ENCODE results near the gene MKI67. TPM values are rescaled to one million over a fixed set of nuclear protein-coding genes. Genes with fewer than 3 reads are reported as not detected.

MKI67 gene
- total RNA-seq, 1 donor, result 1.8 TPM

DNA sequence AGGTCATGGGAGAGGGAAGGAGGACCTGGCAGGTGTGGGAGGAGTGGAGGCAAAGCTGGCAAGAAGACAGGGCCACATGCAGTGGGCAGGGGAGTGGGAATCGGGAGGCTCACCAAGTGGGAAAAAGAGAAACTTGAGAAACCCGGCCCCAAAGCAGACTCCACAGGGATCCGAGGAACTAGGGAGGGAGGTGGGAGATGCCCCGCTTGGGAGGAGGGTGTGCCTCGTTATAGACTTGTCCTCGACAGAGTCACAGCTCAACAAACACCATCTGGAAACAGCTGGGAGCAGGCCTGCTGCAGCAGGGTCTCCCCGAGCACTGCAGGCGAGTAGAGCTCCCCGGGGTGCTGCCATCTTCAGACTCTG is 54.8 kb downstream of the MKI67 start:
- H3K9me3 ChIP-seq (ENCODE audit: low read depth, low read length), result no peaks in the 10 kb centered on the region
- H3K4me3 ChIP-seq (ENCODE audit: low read length), result no peak overlapping the region
- H3K27me3 ChIP-seq (ENCODE audit: insufficient read depth, low read length), result no peaks in the 10 kb centered on the region
- H3K4me1 ChIP-seq (ENCODE audit: insufficient read depth, low read length), result peaks cover 10% of the 10 kb centered on the region

DNA sequence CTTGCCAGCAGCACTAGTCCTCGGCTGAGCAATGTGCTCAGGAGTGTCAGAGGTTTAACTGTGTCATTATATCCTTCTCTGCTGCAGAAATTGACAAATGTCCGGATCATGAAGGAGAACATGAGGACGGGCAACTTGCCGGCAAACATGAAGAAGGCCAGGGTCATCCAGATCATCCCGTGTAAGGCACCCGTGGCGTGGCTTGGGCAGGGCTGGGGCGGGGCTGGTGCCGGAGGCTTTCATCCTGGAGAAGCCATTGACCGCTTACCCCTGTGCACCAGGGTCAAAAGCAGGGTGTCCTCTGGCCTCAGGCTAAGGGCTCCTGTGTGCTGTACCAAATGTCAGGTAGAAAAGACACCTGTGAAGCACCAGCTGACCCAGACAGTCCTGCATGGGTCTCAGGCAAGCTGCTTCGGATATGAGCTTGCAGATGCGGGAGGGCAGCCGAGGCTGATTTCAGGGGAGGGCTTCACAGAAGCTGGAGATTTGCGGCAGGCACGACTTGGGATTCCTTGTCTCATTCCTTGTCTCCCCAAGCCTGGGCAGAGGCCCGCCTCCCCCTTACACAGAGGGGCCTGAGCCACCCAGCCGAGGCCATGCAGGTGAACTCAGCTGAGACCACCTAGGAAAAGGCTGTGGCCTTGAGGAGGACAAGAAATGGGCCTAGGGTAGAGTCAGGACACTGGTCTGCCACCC is 55.4 kb downstream of the MKI67 start:
- Histone ChIP-seq H3K27me3 (ENCODE audit: insufficient read depth, low read length) (no peaks in the 10 kb centered on the region), H3K4me1 (ENCODE audit: insufficient read depth, low read length) (peaks cover 15% of the 10 kb centered on the region), H3K4me3 (ENCODE audit: low read length) (no peak overlapping the region), H3K9me3 (ENCODE audit: low read depth, low read length) (no peaks in the 10 kb centered on the region)

DNA sequence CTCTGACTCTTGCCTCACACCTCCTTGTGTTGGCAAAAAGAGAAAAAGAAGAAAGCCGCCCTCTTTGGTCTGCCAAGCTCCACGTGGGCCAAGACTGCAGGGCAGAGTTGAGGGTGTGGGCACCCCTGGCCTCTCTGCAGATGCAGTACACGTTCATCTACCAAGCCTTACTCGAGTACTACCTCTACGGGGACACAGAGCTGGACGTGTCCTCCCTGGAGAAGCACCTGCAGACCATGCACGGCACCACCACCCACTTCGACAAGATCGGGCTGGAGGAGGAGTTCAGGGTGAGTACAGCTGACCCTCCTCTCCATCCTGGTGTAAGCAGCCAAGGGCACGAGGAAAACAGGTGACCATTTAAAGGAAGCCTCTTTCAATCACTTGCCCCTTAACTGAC is 56.1 kb downstream of the MKI67 start:
- H3K9me3 ChIP-seq (ENCODE audit: low read depth, low read length), result no peaks in the 10 kb centered on the region
- no peaks in the 10 kb centered on the region for H3K27me3 ChIP-seq (ENCODE audit: insufficient read depth, low read length)
- peaks cover 22% of the 10 kb centered on the region for H3K4me1 ChIP-seq (ENCODE audit: insufficient read depth, low read length)
- no peak overlapping the region for H3K4me3 ChIP-seq (ENCODE audit: low read length)

DNA sequence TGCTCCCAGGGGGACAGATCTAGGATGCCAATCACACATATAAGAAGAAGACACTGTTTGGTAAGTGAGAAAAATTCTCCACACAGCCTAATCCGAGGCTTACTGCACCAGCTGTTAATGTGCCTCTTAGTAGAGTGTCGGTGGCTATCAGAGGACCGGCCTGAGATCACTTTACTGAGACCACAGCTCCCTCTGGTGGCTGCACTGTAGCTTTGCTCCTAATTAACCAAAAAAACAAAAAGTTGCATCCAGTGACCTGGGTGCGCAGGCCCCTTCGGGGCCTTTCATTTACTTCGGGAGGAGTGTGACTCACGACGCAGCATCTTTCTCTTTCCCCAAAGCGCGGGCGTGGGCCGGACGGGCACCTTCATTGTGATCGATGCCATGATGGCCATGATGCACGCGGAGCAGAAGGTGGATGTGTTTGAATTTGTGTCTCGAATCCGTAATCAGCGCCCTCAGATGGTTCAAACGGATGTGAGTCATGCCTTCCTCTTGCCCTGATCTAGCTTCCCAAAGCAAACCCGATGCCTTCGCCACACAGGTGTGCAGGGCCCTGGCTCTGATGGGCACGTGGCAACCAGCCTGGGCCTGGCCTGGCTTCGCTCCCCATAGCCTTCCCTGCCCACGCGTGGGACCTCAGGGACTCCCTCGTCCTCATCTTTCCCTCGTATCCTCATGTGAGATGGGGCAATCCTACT is 56.7 kb downstream of the MKI67 start:
- H3K9me3 ChIP-seq (ENCODE audit: low read depth, low read length), result no peaks in the 10 kb centered on the region
- H3K4me3 ChIP-seq (ENCODE audit: low read length), result no peak overlapping the region
- H3K4me1 ChIP-seq (ENCODE audit: insufficient read depth, low read length), result peaks cover 29% of the 10 kb centered on the region
- H3K27me3 ChIP-seq (ENCODE audit: insufficient read depth, low read length), result no peaks in the 10 kb centered on the region

DNA sequence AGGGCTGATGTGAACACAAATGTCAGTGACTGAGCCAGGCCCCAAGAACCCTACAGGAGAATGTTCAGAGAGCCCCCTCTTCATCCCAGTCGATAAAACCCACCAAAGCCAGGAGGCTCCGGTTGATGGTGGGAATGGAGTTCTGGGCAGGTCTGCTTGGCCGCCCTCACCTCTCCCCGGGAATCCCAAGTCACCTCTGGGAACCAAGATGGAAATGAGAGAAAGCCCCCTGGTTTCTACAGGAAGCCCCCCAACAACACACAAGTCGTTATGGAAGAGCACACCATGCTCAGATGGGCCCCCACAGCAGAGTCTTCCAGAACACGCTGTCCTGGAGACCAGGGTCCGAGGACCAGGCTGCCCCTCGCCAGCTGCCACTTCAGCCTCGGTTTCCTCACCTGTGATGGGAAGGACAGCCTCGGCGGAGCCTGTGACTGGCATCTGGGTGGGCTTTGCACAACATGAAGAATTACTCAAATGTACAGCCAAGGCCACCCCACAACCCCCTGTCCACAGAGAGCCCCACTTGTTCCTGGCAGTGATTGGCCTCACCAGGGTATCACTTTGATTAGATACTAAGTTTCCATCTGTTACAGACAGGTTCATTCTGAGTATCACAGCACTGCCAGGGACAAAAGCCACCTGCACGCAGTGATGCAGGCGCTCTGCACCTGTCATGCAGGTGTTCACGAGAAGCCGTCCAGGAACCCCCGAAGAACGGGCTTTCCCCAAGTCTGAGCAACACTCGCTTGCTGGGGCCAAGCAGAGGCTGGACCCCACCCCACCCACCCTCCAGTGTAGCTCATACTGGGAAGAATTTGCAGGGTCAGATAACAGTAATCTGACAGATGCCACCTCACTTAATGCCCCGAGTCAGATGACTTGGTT is 57.6 kb downstream of the MKI67 start:
- Histone ChIP-seq H3K4me1 (ENCODE audit: insufficient read depth, low read length) (peaks cover 37% of the 10 kb centered on the region), H3K4me3 (ENCODE audit: low read length) (no peak overlapping the region), H3K27me3 (ENCODE audit: insufficient read depth, low read length) (no peaks in the 10 kb centered on the region)

DNA sequence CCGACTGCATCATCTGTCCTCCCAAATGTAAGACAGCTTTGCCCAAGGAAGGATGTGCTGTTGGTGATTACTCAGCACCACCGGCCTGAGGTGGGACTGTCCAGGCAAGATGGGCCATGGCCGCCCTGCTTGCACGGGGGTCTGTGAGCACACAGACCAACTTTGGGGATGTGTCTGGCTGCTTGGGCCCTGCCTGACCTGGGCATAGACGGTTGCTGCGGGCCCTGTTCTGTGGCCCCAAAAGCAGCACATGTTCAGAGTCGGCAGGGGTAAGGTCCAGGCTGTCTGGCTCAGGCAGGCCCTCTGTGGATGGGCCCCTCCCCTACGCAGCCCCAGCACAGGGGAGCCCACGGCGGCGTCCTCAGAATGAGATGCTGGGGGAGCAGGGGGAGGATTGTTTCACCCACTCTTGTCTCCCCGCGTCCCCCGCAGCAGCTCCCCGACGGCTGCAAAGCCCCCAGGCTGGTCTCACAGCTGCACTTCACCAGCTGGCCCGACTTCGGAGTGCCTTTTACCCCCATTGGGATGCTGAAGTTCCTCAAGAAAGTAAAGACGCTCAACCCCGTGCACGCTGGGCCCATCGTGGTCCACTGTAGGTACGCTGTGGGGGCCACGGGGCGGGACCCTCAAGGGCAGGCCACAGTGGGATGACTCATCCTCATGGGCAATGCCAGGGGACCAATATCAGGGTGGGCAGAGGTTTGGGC is 58.4 kb downstream of the MKI67 start:
- H3K27me3 ChIP-seq (ENCODE audit: insufficient read depth, low read length), result no peaks in the 10 kb centered on the region
- H3K4me3 ChIP-seq (ENCODE audit: low read length), result no peak overlapping the region
- H3K9me3 ChIP-seq (ENCODE audit: low read depth, low read length), result no peaks in the 10 kb centered on the region
- H3K4me1 ChIP-seq (ENCODE audit: insufficient read depth, low read length), result peaks cover 45% of the 10 kb centered on the region

More for the DNA sequence above, 57.6 kb downstream of the MKI67 start:
- H3K9me3 ChIP-seq (ENCODE audit: low read depth, low read length), result no peaks in the 10 kb centered on the region

DNA sequence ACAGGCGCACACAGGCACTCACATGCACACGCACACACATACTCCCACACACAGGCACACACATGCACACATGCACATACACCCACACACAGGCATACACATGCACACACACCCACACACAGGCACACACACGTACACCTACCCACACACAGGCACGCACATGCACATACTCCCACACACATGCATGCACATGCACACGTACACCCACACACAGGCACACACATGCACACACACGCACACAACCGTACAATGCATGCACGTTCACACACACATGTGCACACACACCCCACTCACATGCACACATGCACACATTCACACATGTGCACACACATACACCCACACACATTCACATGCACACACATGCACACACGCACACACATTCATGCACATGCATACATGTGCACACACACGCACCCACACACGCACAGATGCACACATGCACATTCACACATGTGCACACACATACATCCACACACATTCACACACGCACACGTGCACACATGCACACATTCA is 59.3 kb downstream of the MKI67 start:
- H3K4me3 ChIP-seq (ENCODE audit: low read length), result no peak overlapping the region
- no peaks in the 10 kb centered on the region for H3K9me3 ChIP-seq (ENCODE audit: low read depth, low read length)
- H3K4me1 ChIP-seq (ENCODE audit: insufficient read depth, low read length), result peaks cover 55% of the 10 kb centered on the region
- H3K27me3 ChIP-seq (ENCODE audit: insufficient read depth, low read length), result no peaks in the 10 kb centered on the region

DNA sequence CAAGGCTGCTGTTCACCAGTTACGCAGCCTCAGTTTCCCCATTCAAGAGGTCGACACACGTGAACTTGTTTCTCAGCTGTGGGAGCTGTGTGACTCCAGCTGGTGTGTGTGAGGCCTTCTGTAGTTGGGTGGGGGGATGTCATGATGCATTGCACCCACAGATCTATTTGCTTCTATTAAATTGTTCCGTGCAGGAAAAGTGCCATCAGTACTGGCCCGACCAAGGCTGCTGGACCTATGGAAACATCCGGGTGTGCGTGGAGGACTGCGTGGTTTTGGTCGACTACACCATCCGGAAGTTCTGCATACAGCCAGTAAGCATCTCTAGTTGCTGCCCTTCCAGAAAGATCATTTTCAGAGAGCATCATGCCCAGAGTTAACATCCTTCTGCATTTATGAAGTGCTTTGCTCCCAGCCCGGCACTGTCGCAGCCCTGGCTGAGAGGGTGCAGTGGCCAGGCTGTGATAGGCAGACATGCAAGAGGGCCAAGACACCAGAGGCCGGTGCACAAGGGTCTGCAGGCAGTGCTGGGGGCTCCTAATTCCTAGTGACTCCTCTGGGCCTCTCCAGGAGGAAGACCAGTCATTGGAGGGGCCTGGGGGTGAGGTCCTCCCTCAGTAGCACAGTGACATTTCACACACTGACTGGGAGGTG is 60.2 kb downstream of the MKI67 start:
- Histone ChIP-seq H3K4me1 (ENCODE audit: insufficient read depth, low read length) (peaks cover 63% of the 10 kb centered on the region), H3K4me3 (ENCODE audit: low read length) (no peak overlapping the region)

DNA sequence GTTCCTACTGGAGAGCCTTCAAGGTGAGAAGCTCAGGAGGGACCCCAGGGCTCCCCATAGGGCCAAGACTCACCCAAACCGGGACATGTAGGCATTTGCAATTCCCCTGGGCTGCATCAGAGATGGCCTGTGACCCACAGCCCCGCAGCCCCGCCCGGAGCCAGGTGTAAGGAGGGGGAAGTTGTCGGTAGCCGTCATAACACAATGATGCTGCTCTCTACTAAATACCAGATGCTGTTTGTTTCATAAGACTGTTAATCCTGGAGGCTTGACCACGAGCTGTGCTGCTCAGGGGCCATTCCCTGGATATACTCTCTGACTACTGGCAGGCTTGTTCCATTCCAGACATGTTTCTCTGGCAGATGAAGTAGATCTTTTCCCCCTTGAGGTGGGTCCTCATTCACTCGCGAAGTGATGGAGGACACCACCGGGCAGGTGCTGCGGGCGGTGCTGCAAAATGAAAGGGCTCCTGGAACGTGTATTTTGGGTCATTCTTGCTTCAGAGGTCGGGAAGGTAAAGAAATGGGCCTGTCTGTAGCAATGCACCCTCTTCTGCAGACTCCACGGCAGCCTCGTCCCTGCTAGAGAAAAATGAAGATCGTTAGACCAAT is 61.1 kb downstream of the MKI67 start:
- Histone ChIP-seq H3K4me3 (ENCODE audit: low read length) (no peak overlapping the region), H3K4me1 (ENCODE audit: insufficient read depth, low read length) (peaks cover 72% of the 10 kb centered on the region), H3K27me3 (ENCODE audit: insufficient read depth, low read length) (no peaks in the 10 kb centered on the region), H3K9me3 (ENCODE audit: low read depth, low read length) (no peaks in the 10 kb centered on the region)

More for the DNA sequence above, 60.2 kb downstream of the MKI67 start:
- Histone ChIP-seq H3K9me3 (ENCODE audit: low read depth, low read length) (no peaks in the 10 kb centered on the region), H3K27me3 (ENCODE audit: insufficient read depth, low read length) (no peaks in the 10 kb centered on the region)

DNA sequence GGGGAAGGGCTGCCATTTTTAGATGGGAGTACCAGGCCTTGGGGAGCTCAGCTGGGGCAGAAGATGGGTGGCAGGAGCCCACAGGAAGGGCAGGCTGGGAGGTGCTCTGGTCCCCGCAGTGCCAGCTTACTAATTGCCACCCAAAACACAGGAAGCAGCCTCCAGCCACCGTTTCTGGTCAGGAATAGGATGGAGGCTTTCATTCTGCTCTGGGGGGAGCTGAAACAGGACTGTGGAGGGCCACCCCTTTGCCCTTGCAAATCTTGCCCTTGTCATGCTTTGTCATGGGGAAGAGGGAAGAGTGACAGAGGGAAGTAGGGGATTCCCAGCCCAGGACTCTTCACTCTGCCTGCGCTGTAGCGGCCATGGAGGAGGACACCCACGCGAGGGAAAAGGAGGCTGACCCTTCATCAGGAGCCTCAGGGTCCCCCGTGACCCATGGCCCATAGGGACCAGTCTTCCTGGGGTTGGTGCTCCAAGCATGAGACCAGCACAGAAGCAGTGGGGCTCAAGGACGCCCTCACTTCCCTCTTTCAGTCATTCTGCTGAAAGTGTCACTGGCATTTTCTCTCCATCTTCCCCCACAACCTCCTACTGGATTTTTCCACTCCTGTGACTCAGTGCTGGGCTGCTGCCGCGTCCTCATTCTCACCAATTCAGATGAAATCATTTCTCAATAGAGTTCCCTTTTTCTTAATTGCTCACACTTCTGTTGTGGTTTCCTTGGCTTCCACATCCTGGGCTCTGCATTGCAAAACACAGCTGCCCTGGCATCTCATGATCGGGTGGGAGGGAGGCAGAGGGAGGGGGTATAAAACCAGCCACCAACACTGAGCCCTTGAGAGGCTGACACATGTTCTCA is 61.9 kb downstream of the MKI67 start:
- H3K9me3 ChIP-seq (ENCODE audit: low read depth, low read length), result no peaks in the 10 kb centered on the region
- no peaks in the 10 kb centered on the region for H3K27me3 ChIP-seq (ENCODE audit: insufficient read depth, low read length)
- peak overlapping the region; percentile 8 for H3K4me3 ChIP-seq (ENCODE audit: low read length)
- peaks cover 77% of the 10 kb centered on the region for H3K4me1 ChIP-seq (ENCODE audit: insufficient read depth, low read length)

DNA sequence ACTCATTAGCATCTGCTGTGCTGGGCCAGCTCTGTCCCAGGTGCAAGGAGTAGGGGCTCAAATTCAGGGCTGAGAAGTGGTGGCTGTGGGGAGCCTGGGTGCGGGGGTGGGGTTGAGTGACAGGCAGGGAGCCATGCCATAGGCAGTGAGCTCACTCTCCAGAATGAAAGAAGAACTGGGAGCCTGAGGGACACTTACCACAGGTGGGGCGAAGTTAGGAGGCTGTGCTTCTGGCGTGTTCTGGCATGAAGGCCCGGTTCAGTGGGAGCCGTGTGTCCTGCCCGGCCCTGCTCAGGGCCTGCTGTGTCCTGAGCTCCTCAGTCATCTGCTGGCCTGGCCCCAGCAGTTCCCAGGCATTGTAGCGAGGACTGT is 62.5 kb downstream of the MKI67 start:
- peaks cover 80% of the 10 kb centered on the region for H3K4me1 ChIP-seq (ENCODE audit: insufficient read depth, low read length)
- H3K27me3 ChIP-seq (ENCODE audit: insufficient read depth, low read length), result no peaks in the 10 kb centered on the region
- peak overlapping the region; percentile 8 for H3K4me3 ChIP-seq (ENCODE audit: low read length)
- no peaks in the 10 kb centered on the region for H3K9me3 ChIP-seq (ENCODE audit: low read depth, low read length)

DNA sequence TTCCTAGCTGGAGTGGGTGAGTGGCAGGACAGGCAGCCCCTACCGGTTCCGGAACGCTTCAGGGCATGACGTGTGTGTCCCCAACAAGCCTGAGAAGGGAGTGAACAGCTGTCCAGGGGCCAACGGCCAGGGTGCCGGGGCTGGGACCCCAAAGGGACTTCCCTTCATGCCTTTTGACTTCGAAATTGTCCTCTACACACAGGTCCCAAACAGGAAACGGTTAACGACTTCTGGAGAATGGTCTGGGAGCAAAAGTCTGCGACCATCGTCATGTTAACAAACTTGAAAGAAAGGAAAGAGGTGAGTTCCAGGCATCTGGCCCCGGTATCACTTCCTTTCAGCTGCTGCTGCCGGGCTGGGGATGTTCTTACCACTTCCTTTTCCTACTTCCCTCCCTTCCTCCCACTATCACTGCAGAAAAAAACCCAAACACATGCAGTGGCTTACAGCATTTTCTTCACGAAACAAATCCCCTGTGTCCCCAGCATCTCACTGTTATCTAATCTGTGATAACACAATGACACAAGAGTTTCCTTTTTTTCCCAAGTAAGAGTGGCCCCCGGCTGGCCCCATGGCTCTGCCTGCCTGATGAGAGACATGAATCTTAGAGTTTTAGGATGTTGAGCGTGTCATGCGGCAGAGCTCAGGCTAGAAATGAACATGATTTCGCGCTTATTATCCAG is 63.2 kb downstream of the MKI67 start:
- Histone ChIP-seq H3K9me3 (ENCODE audit: low read depth, low read length) (no peaks in the 10 kb centered on the region), H3K4me3 (ENCODE audit: low read length) (peak overlapping the region; percentile 11), H3K27me3 (ENCODE audit: insufficient read depth, low read length) (no peaks in the 10 kb centered on the region), H3K4me1 (ENCODE audit: insufficient read depth, low read length) (peaks cover 87% of the 10 kb centered on the region)

All from mononuclear cell (primary cell).